ENCODE measurements around the gene MVK. TPM values are rescaled to one million over a fixed set of nuclear protein-coding genes. Genes with fewer than 3 reads are reported as not detected.

The MVK gene
- total RNA-seq, 4 donors from 2014 or later = 6.2 to 18.7 (median 12.2) TPM

DNA sequence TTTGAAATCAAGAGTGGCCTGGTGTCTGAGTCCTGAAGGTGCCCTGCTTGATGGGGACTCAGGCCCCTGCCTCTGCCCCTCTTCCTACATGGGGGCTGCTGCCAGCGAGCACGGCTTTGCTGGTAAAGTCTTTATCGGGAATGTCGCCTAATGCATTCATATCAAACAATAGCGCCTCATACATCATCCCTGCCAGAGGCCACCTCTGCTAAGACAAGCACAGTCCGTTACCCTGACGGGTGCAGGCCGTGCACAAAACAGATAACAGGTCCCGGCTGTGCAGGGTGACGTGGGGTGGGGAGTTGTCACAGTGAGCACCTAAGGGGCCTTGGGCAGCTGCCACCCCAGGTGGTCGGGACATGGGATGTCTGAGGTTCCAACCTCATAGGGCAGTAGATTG is 71.6 kb downstream of the MVK start:
- no peak for DNase-seq (ENCODE audit: extremely low spot score)
- Histone ChIP-seq H3K4me3 (no peak overlapping the region), H3K9me3 (no peaks in the 10 kb centered on the region), H3K4me1 (no peaks in the 10 kb centered on the region), H3K27me3 (peaks cover 0 to 76% (median 0%) of the 10 kb centered on the region in 4 donors), H3K36me3 (no peaks in the 10 kb centered on the region), H3K27ac (replicated peaks in 1 of 4) (no peak overlapping the region)
- no peak for TF ChIP-seq POLR2AphosphoS5 (IDR thresholded peaks at IDR 0.05)
- TF ChIP-seq CTCF (IDR thresholded peaks at IDR 0.05) = no peak
- no peak for TF ChIP-seq EP300 (IDR thresholded peaks at IDR 0.05)
- no peak for TF ChIP-seq POLR2A (IDR thresholded peaks at IDR 0.05; ENCODE audit: low read depth)
- intact Hi-C loops (cut with DNase I) = no loop called here
- 86% methylated on average over 3 of the region's 11 CpGs for WGBS

DNA sequence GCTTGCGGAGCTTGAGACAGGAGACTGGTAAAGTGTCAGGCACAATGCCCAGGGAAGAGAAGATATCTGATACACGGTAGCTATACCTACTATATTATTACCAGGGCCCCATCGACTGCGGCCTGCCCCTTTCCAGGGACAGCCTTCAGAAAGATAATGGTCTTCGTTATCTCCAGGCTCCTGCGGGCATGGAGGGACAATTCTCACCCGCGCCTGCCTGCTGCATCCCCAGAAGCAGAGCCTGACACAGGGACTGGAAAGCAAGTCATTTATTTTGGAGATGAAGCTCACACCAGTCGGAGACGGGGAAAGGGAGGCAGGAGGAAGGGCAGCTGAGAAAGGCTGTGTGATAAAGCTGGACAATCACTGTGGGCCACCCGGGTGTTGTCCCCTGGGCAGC is 72.1 kb downstream of the MVK start:
- 69% methylated on average over 11 of the region's 11 CpGs for WGBS
- DNase-seq (ENCODE audit: extremely low spot score) = no peak
- no peak overlapping the region for H3K27ac ChIP-seq (replicated peaks in 1 of 4)

More for the DNA sequence above, 72.1 kb downstream of the MVK start:
- TF ChIP-seq POLR2AphosphoS5 (IDR thresholded peaks at IDR 0.05) = no peak
- no peak for TF ChIP-seq CTCF (IDR thresholded peaks at IDR 0.05)
- no peak for TF ChIP-seq POLR2A (IDR thresholded peaks at IDR 0.05; ENCODE audit: low read depth)
- TF ChIP-seq EP300 (IDR thresholded peaks at IDR 0.05) = no peak
- Histone ChIP-seq H3K36me3 (no peaks in the 10 kb centered on the region), H3K4me3 (no peak overlapping the region), H3K9me3 (no peaks in the 10 kb centered on the region), H3K27me3 (peaks cover 0 to 81% (median 0%) of the 10 kb centered on the region in 4 donors), H3K4me1 (no peaks in the 10 kb centered on the region)
- intact Hi-C loops (cut with DNase I) = no loop called here

Other genes with a start within 250 kb of the MVK start
- gene MYO1H, start 225.9 kb upstream of the MVK start, total RNA-seq = not detected
- 100 to 1,000 TPM in 2 of 4 donors, 10 to 100 TPM in 2; 90.7 to 115 (median 104) TPM for gene KCTD10, start 96.5 kb upstream of the MVK start, total RNA-seq
- gene UBE3B, start 96.2 kb upstream of the MVK start, total RNA-seq = 10 to 100 TPM; 42.4 to 59.2 (median 49.1) TPM
- gene MMAB, start 290 bp upstream of the MVK start, total RNA-seq = 10 to 100 TPM; 20.0 to 25.3 (median 21.0) TPM
- gene FAM222A, start 140.0 kb downstream of the MVK start, total RNA-seq = 1 to 10 TPM in 3 of 4 donors, under 1 TPM in 1; 0.42 to 3.8 (median 3.2) TPM

Measured in esophagus muscularis mucosa (tissue), 4 donors.